Activated CD8-positive, alpha-beta memory T cell treated with anti-CD3 and anti-CD28 coated beads, Interleukin-2, amount 50 U/mL, for 48 hours (primary cell): ENCODE measurements around the gene WDR90.
A peak's percentile ranks its signal among the peaks of the same experiment; 100 is the strongest.

ENCODE experiments used
- DNase-seq: peaks from one replicate; pipeline ENCODE4 v3.0.0-alpha.2; 2020

The WDR90 gene

GRCh38 chr16:692356-693108, 43.4 kb downstream of the WDR90 start:
- no peak for DNase-seq

- DNase-seq, result no peak
These were observed 44.2 kb downstream of the WDR90 start for GRCh38 chr16:693364-693763.

DNA sequence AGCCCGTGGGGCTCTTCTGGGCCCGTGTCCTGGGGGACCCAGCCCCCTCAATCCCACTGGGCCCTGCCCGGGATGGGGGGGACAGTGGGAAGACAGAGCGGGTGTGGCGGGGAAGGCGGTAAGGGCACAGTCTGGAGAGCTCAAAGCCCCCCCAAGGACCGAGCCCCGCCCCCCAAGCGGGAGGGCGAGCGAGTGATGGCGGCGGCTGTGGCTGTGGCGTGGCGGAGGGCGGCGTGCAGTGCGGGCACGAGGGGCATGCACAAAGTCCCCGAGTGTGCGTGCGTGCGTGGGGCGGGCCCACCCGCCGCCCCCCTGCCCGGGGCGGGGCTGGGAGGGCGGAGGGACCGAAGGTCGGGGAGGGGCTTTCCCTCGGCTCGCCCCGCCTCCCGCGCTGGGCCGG, 44.6 kb downstream of the WDR90 start:
- DNase-seq, result no peak

- DNase-seq, result no peak
These were observed 45.2 kb downstream of the WDR90 start for GRCh38 chr16:694187-694862.

- DNase-seq, result no peak
These were observed 45.7 kb downstream of the WDR90 start for GRCh38 chr16:694863-695354.

- DNase-seq, result peak; percentile 85
These were observed 46.4 kb downstream of the WDR90 start for GRCh38 chr16:695355-696089.

GRCh38 chr16:698911-699671, 49.9 kb downstream of the WDR90 start:
- no peak for DNase-seq

- peak; percentile 82 for DNase-seq
These were observed 51.8 kb downstream of the WDR90 start for GRCh38 chr16:700684-701584.

GRCh38 chr16:702341-702740, 53.2 kb downstream of the WDR90 start:
- DNase-seq, result no peak

GRCh38 chr16:703406-703805, 54.2 kb downstream of the WDR90 start:
- no peak for DNase-seq

- DNase-seq, result no peak
These were observed 54.9 kb downstream of the WDR90 start for GRCh38 chr16:704047-704446.

DNA sequence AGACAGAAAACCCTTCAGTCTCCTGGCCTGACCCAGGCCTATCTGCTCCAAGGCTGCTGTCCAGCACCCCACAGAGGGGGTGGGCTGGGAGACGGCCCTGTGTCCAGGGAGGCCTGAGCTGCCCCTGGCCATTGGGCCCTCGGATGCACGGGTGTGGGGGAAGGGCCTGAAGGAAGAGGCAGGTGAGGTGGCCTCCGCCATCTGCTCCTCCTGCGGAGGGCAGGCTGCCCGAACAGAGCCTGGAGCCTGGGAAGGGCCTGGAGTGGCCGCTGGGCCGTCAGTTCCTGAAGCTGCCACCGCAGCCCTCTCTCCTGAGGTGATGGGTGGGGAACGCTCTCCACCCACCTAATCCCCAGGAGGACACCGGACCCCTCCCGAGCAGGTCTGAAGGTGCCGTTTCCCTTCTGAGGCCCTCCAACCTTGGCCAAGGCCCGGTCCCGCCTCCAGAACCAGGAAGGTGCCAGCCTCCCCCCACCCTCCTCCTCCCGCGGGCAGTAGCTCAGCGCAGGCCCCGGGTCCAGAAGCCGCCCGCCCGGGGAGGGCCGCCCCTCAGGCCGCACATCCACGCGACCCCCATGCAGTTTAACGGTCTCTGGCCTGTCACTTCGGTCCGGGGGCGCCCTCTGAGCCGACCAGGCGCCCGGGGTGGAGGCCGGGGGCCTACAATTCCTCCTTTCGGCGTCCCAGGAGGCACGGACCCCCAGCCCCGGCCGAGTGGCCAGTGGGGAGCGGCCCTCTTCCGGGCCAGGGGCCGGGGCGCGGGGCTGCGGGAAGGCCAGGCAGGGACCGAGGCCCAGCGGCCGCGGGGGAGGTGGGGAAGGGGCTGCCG, 55.6 kb downstream of the WDR90 start:
- no peak for DNase-seq

- DNase-seq, result no peak
These were observed 56.4 kb downstream of the WDR90 start, which contains the start of gene FBXL16 for GRCh38 chr16:705431-706188. TSS of gene FBXL16 (minus strand) at chr16:705801. CDS start at chr16:697405, 8,396 bp downstream.

DNA sequence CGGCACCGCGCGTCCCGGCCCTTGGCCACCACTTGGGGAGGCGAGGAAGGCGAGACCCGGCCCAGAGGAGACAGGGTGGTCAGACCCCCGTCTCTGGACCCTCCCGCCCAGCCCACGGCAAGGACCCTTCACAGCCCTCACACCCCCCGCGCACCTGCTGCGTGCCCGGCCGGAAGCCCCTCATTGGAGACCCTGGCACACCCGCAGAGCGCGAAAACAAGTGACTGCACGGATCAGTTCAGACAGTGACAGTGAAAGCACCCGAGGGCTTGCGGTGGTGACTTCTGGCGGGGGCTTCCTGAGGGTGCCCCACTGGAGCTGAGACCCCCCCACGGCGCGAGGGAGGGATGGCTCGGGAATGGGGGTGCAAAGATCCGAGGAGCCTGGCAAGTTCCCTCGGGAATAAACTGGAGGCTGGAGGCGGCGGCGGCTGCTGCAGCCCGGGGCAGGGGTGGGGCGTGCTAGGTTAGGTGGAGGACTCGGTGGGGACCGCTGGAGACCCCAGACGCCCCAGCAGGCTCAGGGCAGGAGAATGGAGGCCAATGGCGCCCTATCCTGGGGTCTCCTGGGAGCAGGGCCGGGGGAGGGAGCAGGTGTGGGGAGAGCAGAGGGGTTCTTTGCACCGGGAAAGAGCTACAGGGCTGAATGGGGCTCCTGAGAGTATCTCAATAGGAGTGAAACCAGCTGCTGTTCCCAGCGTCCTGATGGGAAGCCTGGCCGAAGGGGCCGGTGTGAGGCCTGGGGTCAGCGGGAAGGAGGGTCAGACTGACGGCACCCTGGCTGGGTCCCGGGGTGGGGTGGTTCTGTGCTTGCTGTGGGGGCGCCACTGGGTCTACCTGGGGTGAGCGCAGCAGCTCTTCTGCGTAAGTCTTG, 57.3 kb downstream of the WDR90 start:
- DNase-seq, result no peak

DNA sequence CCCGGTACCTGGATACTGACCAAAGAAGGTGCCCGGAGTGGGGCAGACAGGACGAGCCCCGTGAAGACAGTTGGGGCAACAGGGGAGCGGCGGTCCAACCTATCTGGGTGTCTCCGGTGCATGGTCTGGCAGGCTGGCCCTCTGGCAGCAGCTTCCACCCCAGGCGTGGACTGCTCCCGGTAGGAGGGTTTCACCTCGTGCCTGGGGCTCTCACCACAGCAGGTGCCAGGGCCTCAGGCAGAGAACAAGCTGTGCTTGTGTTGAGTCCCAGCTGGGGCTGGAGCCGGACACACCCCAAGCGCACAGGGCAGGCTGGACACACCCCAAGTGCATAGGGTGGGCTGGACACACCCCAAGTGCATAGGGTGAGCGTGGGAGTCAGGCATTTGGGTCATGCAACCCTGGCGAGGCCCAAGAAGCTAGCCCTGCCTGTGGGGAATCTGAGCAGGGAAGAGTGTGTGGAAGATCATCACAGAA, 57.9 kb downstream of the WDR90 start:
- no peak for DNase-seq

GRCh38 chr16:708019-708418, 58.9 kb downstream of the WDR90 start:
- no peak for DNase-seq

- no peak for DNase-seq
These were observed 59.8 kb downstream of the WDR90 start for GRCh38 chr16:708959-709358.

DNA sequence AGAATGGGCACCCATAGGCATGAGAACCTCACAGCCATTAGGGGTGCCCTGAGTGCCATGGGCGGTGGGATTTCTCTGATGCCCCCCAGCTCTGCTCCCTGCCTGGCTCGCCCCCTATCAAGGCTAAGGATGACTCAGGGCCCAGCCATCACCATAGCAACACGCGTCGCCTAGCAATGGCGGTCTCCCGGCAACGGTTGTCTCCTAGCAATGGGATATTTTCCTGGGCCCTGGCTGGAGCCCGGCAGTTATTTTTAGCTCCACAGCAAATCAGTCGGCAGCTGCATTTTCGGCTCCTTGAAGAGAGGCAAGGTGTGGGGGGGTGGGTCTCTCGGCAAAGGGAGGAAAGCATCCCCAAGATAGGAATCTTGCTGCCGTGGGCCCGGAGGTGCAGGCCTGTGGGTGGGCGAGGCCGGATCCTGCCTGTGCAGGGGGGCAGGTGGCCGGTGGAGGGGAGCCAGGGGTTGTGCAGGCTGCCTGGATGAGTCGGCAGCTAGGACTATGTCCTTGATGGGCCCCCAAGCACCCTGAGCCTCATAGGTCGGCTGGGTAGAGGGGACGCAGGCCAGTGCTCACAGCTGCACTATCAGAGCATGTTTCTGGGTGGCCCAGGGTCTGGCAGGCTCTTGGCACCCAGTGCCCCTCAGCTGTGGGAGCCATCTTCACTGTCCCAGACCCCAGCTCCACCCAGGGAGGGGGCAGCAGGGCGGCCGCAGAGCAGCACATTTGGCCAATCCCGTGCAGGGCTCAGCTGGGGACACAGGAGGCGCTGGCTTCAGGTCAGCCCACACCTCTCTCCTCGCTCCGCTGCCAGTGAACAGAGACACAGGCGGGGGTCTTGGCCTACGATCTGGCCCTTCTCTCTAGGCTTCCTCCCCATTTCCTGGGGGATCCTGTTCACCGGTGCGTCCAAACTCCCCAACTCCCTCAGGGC, 60.7 kb downstream of the WDR90 start:
- no peak for DNase-seq
